ENCODE data around the gene MLH3. TPM values are rescaled to one million over a fixed set of nuclear protein-coding genes. Genes with fewer than 3 reads are reported as not detected.

The MLH3 gene
- total and polyA plus RNA-seq, 2 donors (not counting 3 experiments of a cell fraction or from before 2014, with no cell fraction given): 4.8 to 16.5 TPM

DNA sequence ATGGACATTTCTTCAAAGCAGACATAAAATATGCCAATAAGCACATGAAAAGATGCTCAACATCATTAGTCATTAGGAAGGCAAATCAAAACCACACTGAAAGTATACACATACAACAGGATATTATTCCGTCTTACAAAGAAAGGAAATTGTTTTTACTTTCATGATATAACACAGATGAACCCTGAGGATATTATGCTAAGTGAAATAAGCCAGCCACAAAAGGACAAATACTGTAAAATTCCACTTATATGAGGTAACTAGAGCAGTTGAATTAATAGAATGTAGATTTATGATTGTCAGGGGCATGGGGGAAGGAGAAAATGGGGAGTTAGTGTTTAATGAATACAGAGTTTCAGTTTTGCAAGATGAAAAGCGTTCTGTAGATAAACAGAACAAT is 8.4 kb upstream of the MLH3 start:
- POLR2A ChIA-PET: no interaction called here
- H3K9me3 ChIP-seq (replicated peaks; ENCODE audit: control insufficient read depth, insufficient read depth, low read length): no peaks in the 10 kb centered on the region

GRCh38 chr14:75054421-75054820 is 3.2 kb upstream of the MLH3 start:
- intact Hi-C loops (cut with micrococcal nuclease): no loop called here
- TF ChIP-seq POLR2AphosphoS5 (IDR thresholded peaks at IDR 0.05; ENCODE audit: insufficient read depth, low read depth, low read length) (no peak), CTCF (IDR thresholded peaks at IDR 0.05; ENCODE audit: extremely low read depth in 1 of 2, insufficient read depth in 1 of 2, low read depth in 1 of 2, low read length in 2 of 2) (no peak), MYC (IDR thresholded peaks at IDR 0.05; ENCODE audit: low read depth, low read length) (no peak), POLR2A (IDR thresholded peaks at IDR 0.05; ENCODE audit: low read depth, low read length) (no peak), JUN (IDR thresholded peaks at IDR 0.05; ENCODE audit: borderline replicate concordance, insufficient read depth, insufficient read length, low read depth) (no peak), GATA2 (IDR thresholded peaks at IDR 0.05; ENCODE audit: insufficient read depth, insufficient read length, low read depth, low read length) (no peak), FOS (IDR thresholded peaks at IDR 0.05; ENCODE audit: borderline replicate concordance, insufficient read depth, low read length) (no peak), EZH2 (IDR thresholded peaks at IDR 0.05; ENCODE audit: borderline replicate concordance, low read depth, low read length, severe bottlenecking) (no peak)
- H3K27me3 ChIP-seq (ENCODE audit: control insufficient read depth in 2 of 2, insufficient read depth in 2 of 2, low read length in 2 of 2): no peaks in the 10 kb centered on the region
- ChIA-PET POLR2A (no interaction called here), CTCF (no interaction called here)
- H2AFZ ChIP-seq (ENCODE audit: low read depth, low read length): no peak overlapping the region
- no peak overlapping the region for H3K4me3 ChIP-seq (replicated peaks in 1 of 3; ENCODE audit: insufficient read depth in 1 of 3, low read depth in 1 of 3, low read length in 3 of 3)
- H3K27ac ChIP-seq (ENCODE audit: insufficient read depth, low read depth, low read length): no peak overlapping the region
- no peaks in the 10 kb centered on the region for H4K20me1 ChIP-seq (replicated peaks; ENCODE audit: control insufficient read depth, extremely low read depth, insufficient read depth, low read length)
- dilution Hi-C loops (cut with MboI; ENCODE audit: extremely low pct_ligation_motif_present, low sequenced_read_pairs): no loop called here
- BruUV-seq (replicated peaks): no TSS peak
- H3K36me3 ChIP-seq (ENCODE audit: control insufficient read depth in 2 of 2, extremely low read depth in 1 of 2, insufficient read depth in 2 of 2, low read length in 2 of 2): no peaks in the 10 kb centered on the region
- H3K4me2 ChIP-seq (ENCODE audit: insufficient read depth, low read length): no peak overlapping the region
- no peaks in the 10 kb centered on the region for H3K9me3 ChIP-seq (replicated peaks; ENCODE audit: control insufficient read depth, insufficient read depth, low read length)
- H3K79me2 ChIP-seq (ENCODE audit: control insufficient read depth, insufficient read depth, low read length): peaks cover 17% of the 10 kb centered on the region
- no peak overlapping the region for H3K9ac ChIP-seq (replicated peaks; ENCODE audit: extremely low read depth, insufficient read depth, low read length)
- FAIRE-seq (no peak), DNase-seq (ENCODE audit: low read depth, low spot score) (no peak)
- H3K9me1 ChIP-seq (replicated peaks; ENCODE audit: control insufficient read depth, extremely low read depth, insufficient read depth, low read length): no peaks in the 10 kb centered on the region
- H3K4me1 ChIP-seq (ENCODE audit: control insufficient read depth, extremely low read depth, insufficient read depth, low read length): peaks cover 4% of the 10 kb centered on the region

More for the DNA sequence above, 8.4 kb upstream of the MLH3 start:
- Histone ChIP-seq H3K79me2 (ENCODE audit: control insufficient read depth, insufficient read depth, low read length) (peaks cover 38% of the 10 kb centered on the region), H3K4me3 (replicated peaks in 1 of 3; ENCODE audit: insufficient read depth in 1 of 3, low read depth in 1 of 3, low read length in 3 of 3) (no peak overlapping the region), H3K27ac (ENCODE audit: insufficient read depth, low read depth, low read length) (peak overlapping the region; percentile 67), H3K9ac (replicated peaks; ENCODE audit: extremely low read depth, insufficient read depth, low read length) (peak overlapping the region; percentile 1), H3K27me3 (ENCODE audit: control insufficient read depth in 2 of 2, insufficient read depth in 2 of 2, low read length in 2 of 2) (no peaks in the 10 kb centered on the region), H4K20me1 (replicated peaks; ENCODE audit: control insufficient read depth, extremely low read depth, insufficient read depth, low read length) (no peaks in the 10 kb centered on the region), H3K4me2 (ENCODE audit: insufficient read depth, low read length) (peak overlapping the region; percentile 49), H3K9me1 (replicated peaks; ENCODE audit: control insufficient read depth, extremely low read depth, insufficient read depth, low read length) (no peaks in the 10 kb centered on the region), H3K4me1 (ENCODE audit: control insufficient read depth, extremely low read depth, insufficient read depth, low read length) (peaks cover 27% of the 10 kb centered on the region), H3K36me3 (ENCODE audit: control insufficient read depth in 2 of 2, extremely low read depth in 1 of 2, insufficient read depth in 2 of 2, low read length in 2 of 2) (no peaks in the 10 kb centered on the region), H2AFZ (ENCODE audit: low read depth, low read length) (no peak overlapping the region)
- dilution Hi-C loops (cut with MboI; ENCODE audit: extremely low pct_ligation_motif_present, low sequenced_read_pairs): no loop called here
- peak; percentile 80 for DNase-seq (ENCODE audit: low read depth, low spot score)
- intact Hi-C loops (cut with micrococcal nuclease): loop anchor here (1.0 kb wide), 3 partner anchors 8 to 71 kb away; partner anchors contain the start of genes MLH3 and ZC2HC1C
- peak; percentile 74 for FAIRE-seq
- TF ChIP-seq FOS (IDR thresholded peaks at IDR 0.05; ENCODE audit: borderline replicate concordance, insufficient read depth, low read length) (peak; percentile 15), EZH2 (IDR thresholded peaks at IDR 0.05; ENCODE audit: borderline replicate concordance, low read depth, low read length, severe bottlenecking) (no peak), JUN (IDR thresholded peaks at IDR 0.05; ENCODE audit: borderline replicate concordance, insufficient read depth, insufficient read length, low read depth) (peak; percentile 43)
- CTCF ChIA-PET: no interaction called here
- no TSS peak for BruUV-seq (replicated peaks)

Measured in endothelial cell of umbilical vein (primary cell).